Thyroid gland (tissue), 4 donors: ENCODE measurements around the gene MLC1. TPM values are rescaled to one million over a fixed set of nuclear protein-coding genes. Genes with fewer than 3 reads are reported as not detected.

Experiments
- DNase-seq, 2 donors: peaks; one replicate each; pipeline ENCODE4 v3.0.0-alpha.2; 2019
- H3K27ac ChIP-seq, 3 donors: fragments of 200-600 bp; sonication (generic); 1 replicate in 2 of 3; 2 replicates in 1 of 3; pipeline ENCODE4 v1.5.1; 2016 to 2019; ENCODE audit warnings: mild to moderate bottlenecking in 1 of 3, moderate library complexity in 1 of 3
- H3K27me3 ChIP-seq: fragments of 200-600 bp; sonication (generic); one replicate; pipeline ENCODE4 v1.5.1; 2019
- H3K36me3 ChIP-seq, 2 donors: fragments of 200-600 bp; sonication (generic); one replicate each; pipeline ENCODE4 v1.5.1; 2016 to 2019
- H3K4me1 ChIP-seq, 2 donors: fragments of 200-600 bp; sonication (generic); one replicate each; pipeline ENCODE4 v1.5.1; 2017 to 2019
- H3K4me3 ChIP-seq, 3 donors: fragments of 200-600 bp; sonication (generic); replicated peaks in 1 of 3; 1 replicate in 2 of 3; 2 replicates in 1 of 3; pipeline ENCODE4 v1.5.1; 2016; ENCODE audit warnings: mild to moderate bottlenecking in 1 of 3
- H3K9me3 ChIP-seq: fragments of 200-600 bp; sonication (generic); one replicate; pipeline ENCODE4 v1.5.1; 2017
- CTCF ChIP-seq, 6 experiments: fragments of 200-600 bp in 3 of 6; fragments of 450-650 bp in 3 of 6; sonication (generic) in 3 of 6; IDR thresholded peaks; one replicate each; pipeline ENCODE4 v1.5.1; 2016 to 2019; ENCODE audit warnings: antibody characterized with exemption in 6 of 6, mild to moderate bottlenecking in 2 of 6, inconsistent platforms in 1 of 6, moderate library complexity in 1 of 6
- POLR2A ChIP-seq, 2 donors: fragments of 450-650 bp; IDR thresholded peaks; one replicate each; pipeline ENCODE4 v1.6.1; 2017; ENCODE audit warnings: antibody characterized with exemption in 2 of 2, mild to moderate bottlenecking in 2 of 2, moderate library complexity in 1 of 2
- WGBS, 2 donors: methylation state at CpG; one replicate each; pipeline ENCODE4 v1.1.5; 2017; 5-methylcytosine and 5-hydroxymethylcytosine counted together
- intact Hi-C: fragments of 100-400 bp; cut with DNase I; formaldehyde crosslinking; loops from one replicate; pipeline ENCODE4 v1.15.1; 2023
- total RNA-seq, 4 donors: library from RNA; depleted of rRNA; stranded (reverse); fragments of >200 nt; gene quantifications; one replicate each; pipeline ENCODE4 v1.2.3, GENCODE V29; 2016

Gene MLC1
- total RNA-seq, 4 donors from 2014 or later, result 0.11 TPM; not detected in 3

DNA sequence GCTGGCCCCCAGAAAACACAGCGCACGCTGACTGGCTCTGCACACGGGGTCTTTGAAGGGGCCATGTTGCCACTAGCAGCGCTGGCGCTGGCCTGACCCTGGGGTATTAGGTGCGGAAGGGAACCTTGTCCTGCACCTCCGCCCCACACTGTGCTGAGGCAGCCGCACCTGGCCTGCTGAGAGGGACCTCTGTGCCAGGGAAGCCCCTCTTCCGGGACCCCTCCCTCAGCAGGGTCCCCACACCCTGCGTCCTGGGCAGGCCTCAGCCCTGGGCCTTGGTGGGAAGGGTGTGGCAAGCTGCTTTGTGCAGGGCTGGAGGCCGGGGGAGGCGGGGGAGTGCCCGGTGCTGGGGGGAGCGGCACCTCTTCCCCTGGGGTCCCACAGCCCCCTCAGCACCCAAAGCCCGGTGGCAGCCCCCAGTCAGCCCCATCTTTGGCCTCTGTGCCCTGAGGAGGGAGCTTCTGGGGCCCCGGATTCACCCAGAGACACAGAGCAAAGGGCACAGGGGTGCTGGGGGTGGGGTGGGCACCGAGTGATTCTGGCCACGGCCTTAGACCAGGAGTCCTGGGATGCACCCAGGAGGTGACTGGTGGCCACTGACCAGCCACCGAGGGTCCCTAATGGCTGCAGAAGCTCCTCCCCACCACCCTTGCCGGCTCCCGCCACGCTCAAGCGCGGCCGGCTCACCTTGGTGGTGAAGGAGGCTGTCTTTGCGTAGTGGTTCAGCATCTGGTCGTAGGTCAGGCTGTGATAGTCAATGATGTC lies 38.6 kb downstream of the MLC1 start:
- intact Hi-C loops, result no loop called here
- DNase-seq, result no peak

GRCh38 chr22:50046019-50046415 lies 39.2 kb downstream of the MLC1 start:
- intact Hi-C loops, result no loop called here
- H3K4me1 ChIP-seq, result no peaks in the 10 kb centered on the region
- 80 to 94% methylated on average over 6 to 16 of the region's 19 CpGs for WGBS, 2 donors

More for the DNA sequence above, 38.6 kb downstream of the MLC1 start:
- H3K9me3 ChIP-seq, result no peaks in the 10 kb centered on the region
- H3K27me3 ChIP-seq, result no peaks in the 10 kb centered on the region
- TF ChIP-seq POLR2A (IDR thresholded peaks at IDR 0.05), result no peak
- TF ChIP-seq CTCF (IDR thresholded peaks at IDR 0.05), result no peak
- WGBS, 2 donors, result 90% methylated on average over 9 to 20 of the region's 27 CpGs
- no peaks in the 10 kb centered on the region for H3K4me1 ChIP-seq
- H3K27ac ChIP-seq, result no peak overlapping the region
- H3K4me3 ChIP-seq, result no peak overlapping the region
- H3K36me3 ChIP-seq, result no peaks in the 10 kb centered on the region

DNA sequence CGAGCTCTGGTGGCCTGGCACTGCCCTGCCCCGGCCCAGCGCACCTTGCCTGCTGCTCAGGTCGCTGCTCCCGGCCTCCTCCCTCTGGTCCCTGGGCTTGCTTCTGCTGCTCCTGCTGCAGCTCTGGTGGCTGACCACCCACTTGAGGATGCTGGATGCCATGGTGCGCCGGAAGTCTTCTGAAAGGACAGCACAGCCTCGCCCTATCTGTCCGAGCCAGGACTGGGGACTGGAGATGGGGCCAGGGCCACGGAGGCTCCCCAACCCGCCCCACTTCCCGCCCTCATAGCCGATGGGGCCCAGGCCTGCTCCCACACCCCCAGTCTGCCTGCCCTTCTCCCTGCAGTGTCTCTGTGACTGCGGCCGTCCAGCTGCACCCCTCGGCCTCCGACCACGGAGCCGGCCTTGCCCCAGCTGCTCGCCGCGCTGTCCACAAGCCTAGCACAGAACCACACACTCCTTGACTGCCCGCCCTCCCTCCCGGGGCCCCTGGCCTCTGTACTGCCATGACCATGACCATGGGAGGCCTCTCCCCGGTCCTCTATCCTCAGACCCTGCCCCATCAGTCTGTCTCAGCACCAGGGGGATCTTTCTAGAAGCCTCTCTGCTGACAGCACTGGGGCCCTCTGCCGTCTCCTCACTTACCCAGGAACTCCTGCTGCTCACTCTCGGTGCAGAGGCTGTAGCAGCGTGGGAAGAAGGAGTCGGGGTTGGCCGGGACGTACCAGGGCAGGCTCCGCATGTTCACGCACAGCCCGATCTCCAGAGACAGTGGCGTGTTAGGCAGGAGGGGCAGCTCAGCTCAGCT lies 39.8 kb downstream of the MLC1 start:
- H3K36me3 ChIP-seq, result no peaks in the 10 kb centered on the region
- no peaks in the 10 kb centered on the region for H3K4me1 ChIP-seq
- 68 to 77% methylated on average over 19 to 24 of the region's 35 CpGs for WGBS, 2 donors
- intact Hi-C loops, result no loop called here
- no peak overlapping the region for H3K4me3 ChIP-seq
- no peak for TF ChIP-seq POLR2A (IDR thresholded peaks at IDR 0.05)
- TF ChIP-seq CTCF (IDR thresholded peaks at IDR 0.05), result no peak
- no peaks in the 10 kb centered on the region for H3K9me3 ChIP-seq
- no peak for DNase-seq
- H3K27me3 ChIP-seq, result no peaks in the 10 kb centered on the region
- no peak overlapping the region for H3K27ac ChIP-seq

More at GRCh38 chr22:50046019-50046415, 39.2 kb downstream of the MLC1 start:
- no peak overlapping the region for H3K27ac ChIP-seq
- H3K4me3 ChIP-seq, result no peak overlapping the region
- no peaks in the 10 kb centered on the region for H3K36me3 ChIP-seq
- no peaks in the 10 kb centered on the region for H3K27me3 ChIP-seq
- no peaks in the 10 kb centered on the region for H3K9me3 ChIP-seq
- DNase-seq, result no peak
- no peak for TF ChIP-seq POLR2A (IDR thresholded peaks at IDR 0.05)

GRCh38 chr22:50044485-50045118 lies 40.6 kb downstream of the MLC1 start:
- no peaks in the 10 kb centered on the region for H3K27me3 ChIP-seq
- H3K27ac ChIP-seq, result no peak overlapping the region
- DNase-seq, result no peak
- no peaks in the 10 kb centered on the region for H3K4me1 ChIP-seq
- no peaks in the 10 kb centered on the region for H3K36me3 ChIP-seq
- TF ChIP-seq POLR2A (IDR thresholded peaks at IDR 0.05) (no peak), CTCF (IDR thresholded peaks at IDR 0.05) (no peak)
- H3K4me3 ChIP-seq, result no peak overlapping the region
- intact Hi-C loops, result no loop called here
- no peaks in the 10 kb centered on the region for H3K9me3 ChIP-seq
- 82 to 83% methylated on average over 27 to 30 of the region's 30 CpGs for WGBS, 2 donors

DNA sequence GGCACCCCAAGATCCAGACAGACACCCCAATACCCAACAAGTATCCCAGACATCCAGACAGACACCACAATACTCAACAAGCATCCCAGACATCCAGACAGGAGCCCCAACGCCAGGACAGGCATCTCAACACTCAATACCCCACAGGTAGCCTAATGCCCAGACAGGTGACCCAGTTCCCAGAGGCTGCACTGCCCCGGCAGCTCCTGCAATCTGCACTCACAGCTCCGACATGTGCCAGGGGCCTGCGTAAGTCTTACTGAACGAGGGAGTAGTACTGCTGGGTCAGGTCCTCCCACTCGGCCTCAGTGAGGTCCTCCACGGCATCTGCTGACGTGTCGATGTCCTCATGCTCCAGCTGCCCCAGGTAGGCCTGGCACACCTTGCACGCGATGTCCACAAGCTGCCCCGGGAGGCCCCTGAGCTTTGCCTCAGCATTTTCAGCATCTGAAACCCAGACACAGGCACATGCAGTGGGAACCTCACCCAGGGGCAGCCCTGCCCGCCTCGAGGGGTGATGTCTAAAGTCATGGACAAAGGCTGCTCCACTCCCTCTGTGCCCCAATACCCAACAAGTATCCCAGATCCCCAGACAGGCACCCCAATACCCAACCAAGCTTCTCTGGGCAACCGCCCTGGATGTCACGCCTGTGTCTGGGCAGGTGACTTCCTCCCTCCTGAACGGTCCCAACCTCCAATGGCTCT lies 43.7 kb downstream of the MLC1 start:
- WGBS, 2 donors, result 81 to 88% methylated on average over 7 to 15 of the region's 17 CpGs
- no peak overlapping the region for H3K4me3 ChIP-seq

More for the DNA sequence above, 43.7 kb downstream of the MLC1 start:
- H3K27me3 ChIP-seq, result no peaks in the 10 kb centered on the region
- no peaks in the 10 kb centered on the region for H3K9me3 ChIP-seq
- intact Hi-C loops, result no loop called here
- no peak for DNase-seq
- no peak for TF ChIP-seq CTCF (IDR thresholded peaks at IDR 0.05)
- no peak for TF ChIP-seq POLR2A (IDR thresholded peaks at IDR 0.05)
- no peaks in the 10 kb centered on the region for H3K4me1 ChIP-seq
- no peak overlapping the region for H3K27ac ChIP-seq
- H3K36me3 ChIP-seq, result no peaks in the 10 kb centered on the region
